Keratinocyte (primary cell): ENCODE results near the gene ALCAM.

Source experiments
- CTCF ChIP-seq, 3 experiments: IDR thresholded peaks in 1 of 3; conservative IDR thresholded peaks in 1 of 3; optimal IDR thresholded peaks in 1 of 3; 2 replicates in 2 of 3; 3 replicates in 1 of 3; pipeline versions ENCODE3 to v1.5.1; 2011; ENCODE audit warnings: low read length in 3 of 3, mild to moderate bottlenecking in 3 of 3, moderate library complexity in 2 of 3, control low read depth in 1 of 3, inconsistent platforms in 1 of 3; ENCODE audit not compliant: insufficient read depth in 2 of 3; ENCODE audit errors: extremely low read depth in 1 of 3
- EZH2 ChIP-seq: IDR thresholded peaks from one replicate; pipeline ENCODE4 v1.6.1; 2012; ENCODE audit warnings: inconsistent platforms, mild to moderate bottlenecking, low read length, moderate library complexity

DNA sequence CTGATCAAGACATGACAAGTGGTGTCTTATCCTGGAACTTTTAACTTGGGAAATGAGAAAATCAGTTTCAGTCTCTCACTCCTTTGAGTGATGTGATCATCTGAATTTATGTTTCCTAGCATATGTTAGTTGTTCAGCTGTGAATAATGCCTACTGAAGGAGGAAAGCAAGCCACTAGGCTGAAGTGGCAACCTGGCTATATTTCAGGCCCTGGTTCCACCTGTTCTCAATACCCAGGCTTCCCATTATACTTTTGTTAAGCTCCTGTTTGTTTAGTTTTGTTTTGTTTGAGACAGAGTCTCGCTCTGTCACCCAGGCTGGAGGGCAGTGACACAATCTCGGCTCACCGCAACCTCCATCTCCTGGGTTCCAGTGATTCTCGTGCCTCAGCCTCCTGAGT lies 243.8 kb downstream of the ALCAM start:
- TF ChIP-seq EZH2: no peak
- TF ChIP-seq CTCF (optimal IDR thresholded peaks at IDR 0.05 in 1 of 3, IDR thresholded peaks at IDR 0.05 in 1 of 3, conservative IDR thresholded peaks at IDR 0.05 in 1 of 3; ENCODE audit: extremely low read depth in 1 of 3, insufficient read depth in 2 of 3, low read length in 3 of 3): no peak
